Trophoblast cell (in vitro differentiated cells and primary cell): ENCODE measurements around the gene TREH.

Experiments used
- DNase-seq, 2 donors: peaks; one replicate each; pipeline ENCODE4 v3.0.0-alpha.2; 2016
- H2AFZ ChIP-seq: 2 replicates; pipeline ENCODE4 v1.6.1; 2013; ENCODE audit warnings: low read length, moderate library complexity, mild to moderate bottlenecking; ENCODE audit not compliant: insufficient read depth, poor library complexity
- H2AK5ac ChIP-seq: 2 replicates; pipeline ENCODE4 v1.6.1; 2013; ENCODE audit warnings: mild to moderate bottlenecking, low read length
- H2BK120ac ChIP-seq: 2 replicates; pipeline ENCODE4 v1.6.1; 2013; ENCODE audit warnings: low read length, mild to moderate bottlenecking, moderate library complexity; ENCODE audit not compliant: insufficient read depth, poor library complexity
- H2BK12ac ChIP-seq: 2 replicates; pipeline ENCODE4 v1.6.1; 2013; ENCODE audit warnings: mild to moderate bottlenecking, low read length, moderate library complexity
- H2BK5ac ChIP-seq: 2 replicates; pipeline ENCODE4 v1.6.1; 2013; ENCODE audit warnings: low read length, low read depth, moderate library complexity, mild to moderate bottlenecking; ENCODE audit not compliant: poor library complexity
- H3K14ac ChIP-seq: 2 replicates; pipeline ENCODE4 v1.6.1; 2013; ENCODE audit warnings: mild to moderate bottlenecking, low read length
- H3K18ac ChIP-seq: 2 replicates; pipeline ENCODE4 v1.6.1; 2013; ENCODE audit warnings: mild to moderate bottlenecking, low read length
- H3K23ac ChIP-seq: 2 replicates; pipeline ENCODE4 v1.6.1; 2013; ENCODE audit warnings: low read length
- H3K27ac ChIP-seq: 2 replicates; pipeline ENCODE4 v1.5.1; 2013; ENCODE audit warnings: low read depth, mild to moderate bottlenecking, inconsistent platforms, low read length, moderate library complexity
- H3K27me3 ChIP-seq: 2 replicates; pipeline ENCODE4 v1.6.1; 2013; ENCODE audit warnings: inconsistent platforms, mild to moderate bottlenecking, low read length, moderate library complexity; ENCODE audit not compliant: insufficient read depth
- H3K36me3 ChIP-seq, 2 experiments: 1 replicate in 1 of 2; 2 replicates in 1 of 2; pipeline ENCODE4 v1.6.1; 2013; ENCODE audit warnings: low read length in 2 of 2, mild to moderate bottlenecking in 2 of 2, moderate library complexity in 1 of 2; ENCODE audit not compliant: insufficient read depth in 2 of 2, control insufficient read depth in 1 of 2
- H3K4ac ChIP-seq: 2 replicates; pipeline ENCODE4 v1.6.1; 2013; ENCODE audit warnings: low read depth, mild to moderate bottlenecking, low read length, moderate library complexity
- H3K4me1 ChIP-seq, 2 experiments: 1 replicate in 1 of 2; 2 replicates in 1 of 2; pipeline ENCODE4 v1.6.1; 2013; ENCODE audit warnings: low read length in 2 of 2, mild to moderate bottlenecking in 2 of 2, moderate library complexity in 1 of 2; ENCODE audit not compliant: insufficient read depth in 2 of 2, control insufficient read depth in 1 of 2
- H3K4me2 ChIP-seq: 2 replicates; pipeline ENCODE4 v1.6.1; 2013; ENCODE audit warnings: inconsistent platforms, mild to moderate bottlenecking, low read length, moderate library complexity
- H3K4me3 ChIP-seq: 2 replicates; pipeline ENCODE4 v1.5.1; 2013; ENCODE audit warnings: mild to moderate bottlenecking, low read depth, low read length, inconsistent platforms
- H3K79me1 ChIP-seq: one replicate; pipeline ENCODE4 v1.6.1; 2013; ENCODE audit warnings: low read length
- H3K79me2 ChIP-seq: 2 replicates; pipeline ENCODE4 v1.6.1; 2013; ENCODE audit warnings: low read length, mild to moderate bottlenecking; ENCODE audit not compliant: control insufficient read depth, insufficient read depth, poor library complexity
- H3K9ac ChIP-seq: 2 replicates; pipeline ENCODE4 v1.6.1; 2013; ENCODE audit warnings: mild to moderate bottlenecking, low read length
- H3K9me3 ChIP-seq: 2 replicates; pipeline ENCODE4 v1.6.1; 2013; ENCODE audit warnings: low read depth, mild to moderate bottlenecking, control low read depth, inconsistent platforms, low read length; ENCODE audit not compliant: insufficient read depth
- H4K12ac ChIP-seq: 2 replicates; pipeline ENCODE4 v1.6.1; 2013; ENCODE audit warnings: low read depth, mild to moderate bottlenecking, low read length, moderate library complexity
- H4K8ac ChIP-seq: 2 replicates; pipeline ENCODE4 v1.6.1; 2013; ENCODE audit warnings: low read depth, mild to moderate bottlenecking, low read length, moderate library complexity
- H4K91ac ChIP-seq: one replicate; pipeline ENCODE4 v1.6.1; 2013; ENCODE audit warnings: low read depth, mild to moderate bottlenecking, low read length, moderate library complexity
- whole genome bisulfite sequencing: extraction: QIAGEN DNeasy Blood & Tissue Kit; methylation state at CpG from one replicate; pipeline ENCODE4 v1.1.7; 2013; ENCODE audit warnings: missing lambda C conversion rate; ENCODE audit not compliant: insufficient read length, insufficient coverage; ENCODE audit errors: extremely low coverage; 5-methylcytosine and 5-hydroxymethylcytosine counted together

The TREH gene

DNA sequence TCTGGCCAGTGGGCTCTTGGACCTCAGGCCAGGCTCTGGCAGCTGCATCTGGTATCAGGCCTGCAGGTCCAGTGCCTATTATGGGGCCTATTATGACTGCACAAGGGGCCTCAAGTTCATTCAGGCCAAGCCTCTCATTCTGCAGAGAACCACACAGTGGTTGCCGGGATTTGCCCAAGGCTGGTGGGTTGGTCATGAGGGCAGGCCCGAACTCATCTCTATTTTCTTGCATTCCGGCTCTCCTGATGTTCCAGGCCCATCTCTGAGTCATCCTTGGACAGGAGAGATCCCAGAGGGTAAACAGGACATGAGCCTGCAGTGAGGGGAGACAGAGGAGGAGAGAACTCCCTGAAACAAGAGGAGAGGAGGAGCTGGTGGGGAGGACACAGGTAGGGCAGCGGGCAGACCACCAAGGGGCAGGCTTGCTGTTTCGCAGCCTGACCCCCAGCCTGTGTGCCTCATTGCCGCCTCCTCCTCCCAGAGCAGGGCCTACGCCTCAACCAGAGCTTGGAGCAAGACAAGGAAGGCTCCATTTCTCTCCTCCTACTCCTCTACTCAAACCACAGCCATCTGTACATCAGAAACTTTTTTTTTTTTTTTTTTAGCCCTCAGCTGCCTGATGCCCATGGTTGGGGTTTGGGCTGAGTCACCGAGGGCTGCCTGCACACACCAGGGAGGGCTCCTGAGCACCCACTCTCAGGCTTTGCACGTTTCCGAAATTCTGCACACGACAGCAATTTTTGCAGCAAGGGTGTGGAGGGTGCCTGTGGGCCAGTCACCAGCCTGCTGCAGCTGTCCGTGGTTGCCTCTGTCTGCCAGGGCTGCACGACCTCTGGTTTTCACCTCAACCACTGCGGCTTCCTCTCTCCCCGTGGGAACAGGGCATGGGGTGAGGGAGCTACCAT lies 12.7 kb upstream of the TREH start:
- H3K9me3 ChIP-seq = no peaks in the 10 kb centered on the region
- H3K23ac ChIP-seq = no peak overlapping the region
- peak overlapping the region; percentile 37 for H2BK120ac ChIP-seq
- H3K4me3 ChIP-seq = no peak overlapping the region
- H3K18ac ChIP-seq = peak overlapping the region; percentile 56
- peak overlapping the region; percentile 58 for H2BK12ac ChIP-seq
- DNase-seq = peak; percentile 32 to 72
- peak overlapping the region; percentile 42 for H2AK5ac ChIP-seq
- H4K8ac ChIP-seq = peak overlapping the region; percentile 12
- no peaks in the 10 kb centered on the region for H3K79me2 ChIP-seq
- no peak overlapping the region for H3K9ac ChIP-seq
- H2AFZ ChIP-seq = no peak overlapping the region
- H3K27ac ChIP-seq = peak overlapping the region; percentile 64
- H3K4me2 ChIP-seq = no peak overlapping the region
- peak overlapping the region; percentile 80 for H4K91ac ChIP-seq
- H3K27me3 ChIP-seq = no peaks in the 10 kb centered on the region
- H3K36me3 ChIP-seq = no peaks in the 10 kb centered on the region
- peak overlapping the region; percentile 2 for H3K4ac ChIP-seq
- peaks cover 26% of the 10 kb centered on the region for H3K79me1 ChIP-seq
- no peak overlapping the region for H4K12ac ChIP-seq
- peak overlapping the region; percentile 73 for H2BK5ac ChIP-seq
- H3K4me1 ChIP-seq = peaks cover 21 to 23% of the 10 kb centered on the region in 2 experiments
- peak overlapping the region; percentile 71 for H3K14ac ChIP-seq
- no CpG with 5 or more reads among the region's 15 CpGs for WGBS

DNA sequence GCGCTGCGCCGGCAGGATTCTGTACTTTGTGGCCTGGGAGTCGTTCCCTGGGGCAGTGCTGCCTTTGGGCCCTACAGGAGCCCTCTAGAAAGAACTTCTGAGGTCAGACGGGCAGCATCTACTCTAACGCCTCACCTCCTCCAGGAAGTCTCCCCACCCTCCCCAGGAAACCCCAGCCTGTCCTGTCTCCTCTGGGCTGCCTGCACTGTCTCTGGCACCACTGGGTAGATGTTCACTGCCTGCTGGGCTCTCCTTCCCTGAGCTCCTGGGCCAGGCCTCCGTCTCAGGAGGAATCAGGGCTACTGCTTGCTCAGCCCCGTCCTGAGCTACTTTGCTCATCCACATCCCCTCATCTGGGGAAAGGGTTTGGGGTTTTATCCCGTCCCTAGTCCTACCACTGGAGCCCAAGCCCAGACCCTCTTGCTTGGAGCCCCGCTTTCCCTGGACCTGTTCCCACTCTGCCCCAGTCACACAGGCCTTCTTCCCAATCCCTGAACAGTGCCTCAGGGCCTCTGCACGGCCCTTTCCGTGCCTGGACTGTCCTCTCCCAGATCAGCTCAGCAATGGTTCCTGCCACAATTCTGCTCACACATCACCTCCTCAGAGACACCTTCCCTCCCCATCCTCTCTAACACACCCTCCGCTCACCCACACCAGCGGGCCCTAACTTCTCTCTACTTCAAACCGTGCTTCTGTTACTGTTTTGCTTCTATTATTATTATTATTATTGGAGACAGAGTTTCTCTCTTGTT lies 11.3 kb upstream of the TREH start:
- H3K79me1 ChIP-seq = peaks cover 26% of the 10 kb centered on the region
- no peak overlapping the region for H4K12ac ChIP-seq
- H3K27ac ChIP-seq = no peak overlapping the region
- peaks cover 18 to 23% of the 10 kb centered on the region in 2 experiments for H3K4me1 ChIP-seq
- DNase-seq = no peak
- no peaks in the 10 kb centered on the region for H3K36me3 ChIP-seq
- H3K23ac ChIP-seq = no peak overlapping the region
- no peaks in the 10 kb centered on the region for H3K79me2 ChIP-seq
- no peak overlapping the region for H3K9ac ChIP-seq
- H3K14ac ChIP-seq = peak overlapping the region; percentile 66
- peak overlapping the region; percentile 85 for H3K4me2 ChIP-seq
- peak overlapping the region; percentile 41 for H4K8ac ChIP-seq
- peak overlapping the region; percentile 34 for H2AK5ac ChIP-seq
- peak overlapping the region; percentile 13 for H2AFZ ChIP-seq
- H3K18ac ChIP-seq = peak overlapping the region; percentile 45
- H2BK120ac ChIP-seq = peak overlapping the region; percentile 71
- no CpG with 5 or more reads among the region's 15 CpGs for WGBS
- peak overlapping the region; percentile 8 for H2BK5ac ChIP-seq
- H4K91ac ChIP-seq = peak overlapping the region; percentile 71
- peak overlapping the region; percentile 68 for H2BK12ac ChIP-seq
- H3K4me3 ChIP-seq = no peak overlapping the region
- H3K27me3 ChIP-seq = no peaks in the 10 kb centered on the region
- peak overlapping the region; percentile 4 for H3K4ac ChIP-seq
- H3K9me3 ChIP-seq = no peaks in the 10 kb centered on the region

DNA sequence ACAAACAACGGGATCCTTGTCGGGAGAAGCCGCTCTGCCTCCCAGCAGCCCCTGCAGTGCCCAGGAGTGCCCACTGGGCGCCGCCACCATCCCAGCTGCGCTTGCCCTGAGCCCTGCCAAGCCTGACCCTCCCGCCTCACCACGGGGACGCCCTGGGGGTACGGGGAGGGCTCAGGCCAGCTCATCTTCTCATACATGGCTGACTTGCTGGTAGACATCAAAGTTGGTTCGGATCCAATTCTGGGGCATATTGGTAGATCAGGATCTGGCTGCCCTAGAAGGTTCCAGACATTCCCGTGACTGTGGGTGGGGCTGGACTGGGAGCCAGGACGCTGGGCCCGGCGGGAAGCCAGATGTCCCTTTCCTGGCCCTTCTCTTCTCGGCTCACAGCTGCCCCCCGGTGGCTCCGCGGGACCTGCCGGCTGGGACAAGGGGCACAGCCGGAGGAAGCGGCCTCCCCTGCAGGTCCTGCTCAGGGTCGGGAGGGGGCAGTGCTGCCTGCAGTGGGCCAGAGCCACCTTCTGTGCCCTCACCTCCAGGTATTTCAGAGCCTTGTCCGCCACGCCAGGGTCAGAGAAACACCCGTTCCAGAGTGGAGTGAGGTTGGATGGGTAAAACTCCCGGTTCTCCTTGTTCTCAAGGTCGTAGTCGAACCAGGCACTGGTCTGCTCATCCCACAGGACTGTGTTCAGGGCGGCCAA lies 10.6 kb upstream of the TREH start:
- Histone ChIP-seq H3K14ac (peak overlapping the region; percentile 44), H3K79me2 (no peaks in the 10 kb centered on the region), H3K36me3 (no peaks in the 10 kb centered on the region), H3K4ac (no peak overlapping the region), H3K27ac (no peak overlapping the region), H4K8ac (peak overlapping the region; percentile 56), H2BK5ac (peak overlapping the region; percentile 36), H3K9me3 (no peaks in the 10 kb centered on the region), H2AK5ac (no peak overlapping the region), H2BK120ac (peak overlapping the region; percentile 71), H4K91ac (peak overlapping the region; percentile 71), H3K18ac (peak overlapping the region; percentile 28), H3K79me1 (peaks cover 26% of the 10 kb centered on the region), H2BK12ac (peak overlapping the region; percentile 68), H4K12ac (peak overlapping the region; percentile 16), H2AFZ (peak overlapping the region; percentile 86), H3K27me3 (no peaks in the 10 kb centered on the region), H3K23ac (no peak overlapping the region), H3K4me1 (peaks cover 18 to 23% of the 10 kb centered on the region in 2 experiments), H3K4me2 (peak overlapping the region; percentile 85), H3K9ac (peak overlapping the region; percentile 69), H3K4me3 (peak overlapping the region; percentile 46)
- DNase-seq = peak; percentile 90 to 96
- WGBS = no CpG with 5 or more reads among the region's 30 CpGs

DNA sequence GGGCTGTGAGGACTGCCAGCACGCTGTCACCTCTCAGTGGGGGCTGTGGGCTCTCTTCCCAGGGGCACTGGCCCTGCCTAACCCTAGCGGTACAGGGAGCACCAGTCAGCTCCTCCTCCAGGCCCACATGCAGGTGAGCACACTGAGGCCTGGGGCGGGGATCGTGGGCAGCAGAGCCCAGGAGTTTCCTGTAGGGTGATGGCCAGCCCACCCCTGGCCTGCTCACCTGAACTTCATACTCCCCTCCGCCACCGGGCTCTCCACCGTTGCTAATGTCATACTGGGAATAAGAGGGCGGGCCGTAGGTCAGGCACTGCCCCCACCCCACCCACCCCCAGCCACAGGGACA lies 10.0 kb upstream of the TREH start:
- Histone ChIP-seq H4K8ac (no peak overlapping the region), H2AFZ (no peak overlapping the region), H3K23ac (no peak overlapping the region), H3K9me3 (no peaks in the 10 kb centered on the region), H3K79me2 (no peaks in the 10 kb centered on the region), H2BK5ac (no peak overlapping the region), H3K4ac (no peak overlapping the region), H2BK120ac (no peak overlapping the region), H3K4me2 (no peak overlapping the region), H3K14ac (no peak overlapping the region), H2AK5ac (no peak overlapping the region), H3K27ac (no peak overlapping the region), H4K91ac (no peak overlapping the region), H3K9ac (no peak overlapping the region), H3K27me3 (no peaks in the 10 kb centered on the region), H3K79me1 (peaks cover 26% of the 10 kb centered on the region), H3K18ac (no peak overlapping the region), H3K36me3 (no peaks in the 10 kb centered on the region), H2BK12ac (no peak overlapping the region), H3K4me1 (peaks cover 18 to 23% of the 10 kb centered on the region in 2 experiments), H3K4me3 (no peak overlapping the region), H4K12ac (no peak overlapping the region)
- WGBS = no CpG with 5 or more reads among the region's 9 CpGs
- no peak for DNase-seq
